GM10847 (cell line): ENCODE measurements around the gene NVL.
A peak's percentile ranks its signal among the peaks of the same experiment; 100 is the strongest.

Experiments
- POLR2A ChIP-seq: IDR thresholded peaks from 2 replicates; pipeline ENCODE4 v1.6.1; 2011; ENCODE audit not compliant: insufficient read length; ENCODE audit errors: extremely low read depth

Gene NVL

GRCh38 chr1:224198572-224198971, 131.4 kb downstream of the NVL start:
- no peak for TF ChIP-seq POLR2A

GRCh38 chr1:224196813-224197600, 133.0 kb downstream of the NVL start:
- TF ChIP-seq POLR2A, result no peak

GRCh38 chr1:224193319-224193966, 136.5 kb downstream of the NVL start:
- TF ChIP-seq POLR2A, result no peak

GRCh38 chr1:224192082-224192788, 137.7 kb downstream of the NVL start:
- TF ChIP-seq POLR2A, result no peak

GRCh38 chr1:224189561-224189960, 140.4 kb downstream of the NVL start:
- no peak for TF ChIP-seq POLR2A

- no peak for TF ChIP-seq POLR2A
These were observed 141.7 kb downstream of the NVL start for GRCh38 chr1:224188286-224188685.

- TF ChIP-seq POLR2A, result no peak
These were observed 144.8 kb downstream of the NVL start for GRCh38 chr1:224185208-224185607.

- no peak for TF ChIP-seq POLR2A
These were observed 146.2 kb downstream of the NVL start for GRCh38 chr1:224183591-224184312.

- peak; percentile 72 for TF ChIP-seq POLR2A
These were observed 146.9 kb downstream of the NVL start, which contains the start of gene DEGS1 for GRCh38 chr1:224182866-224183590. Gene DEGS1 (plus strand): TSS chr1:224183240. CDS start chr1:224183337, 97 bp downstream.

GRCh38 chr1:224182057-224182865, 147.7 kb downstream of the NVL start:
- no peak for TF ChIP-seq POLR2A

- TF ChIP-seq POLR2A, result no peak
These were observed 148.5 kb downstream of the NVL start for GRCh38 chr1:224181453-224181810.

- TF ChIP-seq POLR2A, result no peak
These were observed 149.1 kb downstream of the NVL start for GRCh38 chr1:224180783-224181452.

- no peak for TF ChIP-seq POLR2A
These were observed 151.1 kb downstream of the NVL start for GRCh38 chr1:224178894-224179293.

GRCh38 chr1:224177356-224177999, 152.5 kb downstream of the NVL start:
- no peak for TF ChIP-seq POLR2A
